NOMO-1 (cell line): ENCODE data around the gene TP63.
A peak's percentile ranks its signal among the peaks of the same experiment; 100 is the strongest.
"Not testable (repeated sequence)": the region's sequence is repeated elsewhere in the genome, so short reads cannot be mapped to it uniquely, and the experiment has no call there.

Experiments used
- DNase-seq, 2 experiments: peaks; one replicate each; lab custom pipeline; 2025; ENCODE audit not compliant: unreplicated experiment in 2 of 2; lab: John Stamatoyannopoulos, UW

Gene TP63

DNA sequence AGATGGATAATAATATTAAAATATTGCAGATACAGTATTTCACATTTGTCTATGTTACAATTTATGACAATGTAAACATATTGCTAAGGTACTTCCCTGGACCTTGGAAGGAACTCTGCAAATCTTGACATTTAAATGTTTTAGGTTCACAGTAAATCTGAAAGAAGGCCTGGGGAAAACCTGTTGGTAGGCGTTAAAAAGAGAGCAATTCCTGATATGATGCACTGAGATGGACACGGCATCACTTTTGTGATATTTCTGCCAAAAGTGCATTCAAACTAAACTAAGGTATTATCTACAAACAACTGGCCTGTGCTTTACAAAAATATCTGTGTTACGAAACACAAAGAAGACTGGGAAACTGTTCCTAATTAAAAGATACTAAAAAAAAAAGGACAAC lies 6.1 kb upstream of the TP63 start:
- DNase-seq, result no peak

DNA sequence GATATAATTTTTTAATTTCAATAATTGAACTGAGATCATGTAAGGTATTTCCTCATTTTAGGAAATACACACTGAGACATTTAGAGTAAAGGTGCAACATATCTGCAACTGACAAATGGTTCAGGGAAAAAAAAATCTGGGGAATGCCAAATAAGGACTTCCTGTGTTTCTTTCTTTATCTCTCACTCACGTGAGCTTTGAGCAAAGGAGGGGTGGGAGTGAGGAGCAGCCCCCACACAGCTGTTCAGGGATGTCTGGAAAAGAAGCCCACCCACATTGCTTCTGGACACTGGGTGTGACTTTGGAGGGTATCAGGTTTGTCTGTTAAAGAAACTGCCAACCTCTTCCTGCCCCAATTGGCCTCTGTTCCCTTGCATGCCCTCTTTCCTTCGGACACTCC lies 5.6 kb upstream of the TP63 start:
- no peak for DNase-seq

DNA sequence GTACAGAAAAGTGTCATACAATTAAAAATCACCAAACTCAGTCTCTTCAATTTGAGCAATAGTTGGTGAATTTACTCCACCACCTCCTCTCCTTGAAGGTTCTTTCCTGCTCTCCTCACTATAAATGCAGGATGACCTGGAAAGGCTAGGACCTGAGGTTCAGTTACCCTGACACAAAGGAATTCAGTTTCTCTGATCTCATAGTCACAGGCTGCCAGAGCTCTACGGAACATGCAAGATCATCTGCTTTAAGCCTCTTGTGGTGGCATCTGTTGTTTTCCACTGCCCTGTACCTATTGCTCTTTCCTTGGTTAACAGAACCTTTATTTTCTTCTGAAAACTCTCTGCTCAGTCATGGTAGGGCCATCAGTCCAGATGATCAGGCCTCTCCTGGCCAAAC lies 4.9 kb upstream of the TP63 start:
- no peak for DNase-seq

GRCh38 chr3:189629803-189630455 lies 1.3 kb upstream of the TP63 start:
- peak; percentile 67 to 86 for DNase-seq

DNA sequence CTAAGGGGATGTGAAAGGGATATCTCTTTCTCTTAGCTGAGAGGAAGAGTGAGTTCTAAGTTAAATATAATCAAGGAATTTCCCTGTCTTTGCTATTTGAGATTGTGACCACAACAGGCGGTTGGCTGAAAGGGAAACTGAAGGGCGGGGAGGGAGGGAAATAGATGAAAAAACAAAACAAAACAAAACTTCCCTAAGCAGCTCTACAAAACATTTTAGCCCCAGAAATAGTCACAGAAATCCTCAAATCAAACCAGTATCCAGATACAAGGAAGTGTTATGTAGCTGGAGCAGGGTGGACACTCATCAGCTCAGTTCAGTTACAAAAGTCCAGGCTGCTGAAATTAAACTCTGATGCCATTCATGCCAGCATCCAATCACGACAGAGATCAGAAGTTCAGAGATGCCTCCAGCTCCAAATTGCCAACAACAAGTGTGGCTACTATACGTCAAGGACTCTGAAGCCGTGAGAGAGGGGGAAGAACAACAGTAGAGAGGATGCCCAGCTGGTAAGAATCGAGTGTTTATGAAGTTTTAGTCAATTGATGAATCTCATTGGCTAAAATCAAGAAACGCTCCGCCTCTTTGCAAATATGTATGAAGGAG lies 319 bp upstream of the TP63 start:
- peak; percentile 47 to 89 for DNase-seq

- DNase-seq, result no peak
These were observed 220 bp downstream of the TP63 start for GRCh38 chr3:189631409-189631808.

- peak in 1 of 2 experiments; percentile 39 for DNase-seq
These were observed 1.1 kb downstream of the TP63 start for GRCh38 chr3:189632242-189632641.

DNA sequence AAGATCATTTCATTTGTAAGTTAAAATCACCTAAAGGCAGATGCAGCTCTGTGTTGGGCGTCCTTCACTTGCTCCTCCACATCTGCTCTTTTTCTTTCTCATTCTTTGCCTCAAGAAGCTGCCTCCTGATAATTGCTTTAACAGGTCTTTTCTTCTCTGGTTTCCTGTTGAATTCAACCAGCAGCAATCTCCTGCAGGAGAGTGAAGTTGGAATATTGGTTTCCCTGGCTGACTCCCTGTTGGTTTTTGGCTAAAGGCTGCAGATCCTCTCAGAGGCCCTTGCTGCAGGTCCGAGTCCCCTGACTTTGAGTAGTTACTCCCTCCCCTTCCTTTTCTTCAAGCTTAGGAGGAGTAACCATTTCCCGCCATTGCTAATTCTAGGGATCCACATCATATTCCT lies 4.2 kb downstream of the TP63 start:
- no peak for DNase-seq

GRCh38 chr3:189636048-189636447 lies 4.9 kb downstream of the TP63 start:
- DNase-seq, result no peak

GRCh38 chr3:189637750-189638149 lies 6.6 kb downstream of the TP63 start:
- DNase-seq, result peak; percentile 87 to 94

GRCh38 chr3:189638276-189639031 lies 7.3 kb downstream of the TP63 start:
- peak; percentile 41 to 76 for DNase-seq

DNA sequence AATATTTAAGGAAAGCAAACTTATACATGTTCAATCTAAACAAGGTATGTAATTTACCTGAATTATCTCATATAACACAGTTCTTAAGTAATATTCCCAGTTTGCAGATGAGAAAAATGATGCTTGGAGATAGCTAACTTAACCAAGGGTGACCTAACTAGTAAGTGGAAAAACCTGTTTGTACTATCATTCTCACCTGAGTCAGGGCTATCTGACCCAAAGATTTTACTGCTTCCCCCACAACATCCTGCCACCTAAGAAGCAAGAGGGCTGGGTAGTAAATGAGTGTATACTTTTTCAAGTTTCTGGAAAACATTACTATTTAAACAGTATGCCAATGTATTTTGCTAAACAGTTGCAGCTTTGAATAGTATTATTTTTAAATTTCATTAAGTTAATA lies 10.6 kb downstream of the TP63 start:
- no peak for DNase-seq

DNA sequence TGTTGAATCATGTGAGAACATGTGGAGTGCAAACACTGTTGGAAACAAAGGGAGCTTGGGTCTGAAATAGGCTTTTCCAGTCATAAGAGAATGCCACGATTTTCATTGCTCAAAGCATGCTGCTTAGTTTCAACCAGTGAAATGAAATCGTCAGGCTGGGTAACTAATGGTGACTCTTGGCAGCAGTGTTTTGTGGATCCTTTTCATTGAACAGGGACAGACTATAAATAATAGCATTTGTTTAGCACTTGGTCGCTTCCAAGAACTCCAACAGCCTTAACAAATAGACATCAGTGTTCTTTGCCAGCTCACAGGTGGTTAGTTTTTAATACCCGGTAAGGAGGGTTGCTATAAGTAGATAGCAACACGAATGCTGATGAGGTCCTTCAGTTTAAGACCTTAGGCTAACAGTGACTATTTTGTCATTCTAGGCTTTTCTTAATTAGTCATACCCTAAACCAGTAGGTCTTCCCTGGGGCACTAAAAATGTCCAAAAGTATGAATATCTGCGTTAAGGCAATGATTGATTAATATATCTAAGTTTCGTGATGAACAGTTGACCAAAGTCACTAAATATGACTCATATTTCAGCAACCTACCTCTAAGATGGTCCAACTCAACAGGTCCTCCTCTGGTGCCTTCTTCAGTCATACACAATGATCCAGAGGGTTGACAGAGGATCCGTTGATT lies 15.8 kb downstream of the TP63 start:
- DNase-seq, result no peak

GRCh38 chr3:189652042-189652441 lies 20.9 kb downstream of the TP63 start:
- DNase-seq, result no peak

GRCh38 chr3:189655617-189656016 lies 24.4 kb downstream of the TP63 start:
- peak; percentile 57 to 83 for DNase-seq

DNA sequence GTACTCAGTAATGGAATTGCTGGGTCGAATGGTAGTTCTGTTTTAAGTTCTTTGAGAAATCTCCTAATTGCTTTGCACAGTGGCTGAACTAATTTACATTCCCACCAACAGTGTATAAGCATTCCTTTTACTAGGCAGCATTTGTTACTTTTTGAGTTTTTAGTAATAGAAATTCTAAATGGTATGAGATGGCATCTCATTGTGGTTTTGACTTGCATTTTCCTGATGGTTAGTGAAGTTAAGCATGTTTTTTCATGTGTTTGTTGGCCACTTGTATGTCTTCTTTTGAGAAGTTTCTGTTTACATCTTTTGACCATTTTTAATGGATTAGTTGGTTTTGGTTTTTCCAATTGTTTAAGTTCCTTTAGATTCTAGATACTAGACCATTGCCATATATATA lies 28.4 kb downstream of the TP63 start:
- no peak for DNase-seq

DNA sequence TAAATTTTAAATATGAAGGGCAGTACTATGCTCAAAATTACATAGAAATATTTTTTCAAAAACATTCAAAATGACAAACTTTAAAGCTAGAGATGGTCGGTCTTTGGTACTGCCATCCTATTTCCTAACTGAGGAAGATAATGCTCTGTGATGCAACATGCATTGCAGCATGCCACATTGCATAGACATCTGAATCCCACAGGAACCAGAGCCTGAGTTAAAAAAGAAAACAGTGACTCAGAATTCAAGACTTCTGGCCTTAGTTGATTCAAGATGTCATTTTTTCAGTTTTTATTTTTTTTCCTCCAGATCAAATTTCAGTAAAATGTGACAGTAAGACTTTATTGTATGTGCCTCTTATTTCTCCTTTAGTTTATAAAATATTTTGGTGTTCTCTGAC lies 33.1 kb downstream of the TP63 start:
- DNase-seq, result peak; percentile 22 to 64

- not testable (repeated sequence) for DNase-seq
These were observed 41.2 kb downstream of the TP63 start for GRCh38 chr3:189672346-189672745.

- DNase-seq, result peak in 1 of 2 experiments; percentile 9
These were observed 42.3 kb downstream of the TP63 start for GRCh38 chr3:189673535-189673934.

DNA sequence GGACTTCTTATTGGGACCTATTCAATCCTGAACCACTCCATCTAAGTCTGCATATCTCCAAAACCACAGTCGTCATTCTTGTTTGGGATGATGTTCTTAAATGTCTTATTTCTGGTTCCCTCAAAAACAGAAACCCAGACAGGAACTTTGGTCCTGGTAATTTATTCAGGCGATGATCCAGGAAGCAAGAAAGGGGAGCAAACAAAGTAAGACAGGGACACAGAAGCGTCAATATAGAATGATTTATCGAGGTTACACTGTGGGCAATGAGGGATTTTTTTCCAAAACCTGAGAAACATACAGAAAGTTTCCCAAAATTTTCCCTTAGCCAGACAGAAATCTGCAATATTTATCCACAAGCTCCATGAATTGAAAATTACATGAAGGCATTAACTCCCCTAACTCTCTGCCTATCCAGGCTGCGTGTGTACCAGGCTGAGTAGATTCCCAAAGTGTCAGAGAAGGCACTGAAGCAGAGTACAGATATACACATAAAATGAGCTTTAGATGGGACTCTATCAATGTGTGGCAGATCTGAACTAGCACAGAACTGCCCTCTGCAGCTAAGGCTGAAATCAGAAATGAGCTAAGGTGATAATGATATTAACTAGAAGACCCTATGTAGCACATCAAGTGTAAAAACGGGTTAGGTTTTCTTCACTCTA lies 43.2 kb downstream of the TP63 start:
- no peak for DNase-seq

DNA sequence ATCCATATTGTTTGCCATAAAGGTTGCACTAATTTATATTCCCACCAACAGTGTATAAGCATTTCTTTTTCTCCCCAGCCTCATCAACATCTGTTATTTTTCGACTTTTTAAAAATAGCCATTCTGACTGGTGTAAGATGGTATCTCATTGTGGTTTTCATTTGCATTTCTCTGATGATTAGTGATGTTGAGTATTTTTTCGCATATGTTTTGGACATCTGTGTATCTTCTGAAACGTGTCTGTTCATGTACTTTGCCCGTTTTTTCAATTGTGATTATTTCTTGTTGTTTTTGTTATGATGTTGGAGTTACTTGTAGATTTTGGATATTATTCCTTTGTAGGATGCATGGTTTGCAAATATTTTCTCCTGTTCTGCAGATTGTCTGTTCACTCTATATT lies 46.5 kb downstream of the TP63 start:
- DNase-seq, result no peak
